GM23248 (cell line): ENCODE results near the gene MYMK. TPM values are rescaled to one million over a fixed set of nuclear protein-coding genes. Genes with fewer than 3 reads are reported as not detected.

Source experiments
- DNase-seq: peaks from one replicate; pipeline ENCODE4 v3.0.0-alpha.2; 2015
- H2AFZ ChIP-seq: fragments of 200-600 bp; sonication (generic); 2 replicates; pipeline ENCODE4 v1.6.1; 2016; ENCODE audit warnings: antibody characterized with exemption
- H3F3A ChIP-seq: fragments of 200-600 bp; sonication (generic); 2 replicates; pipeline ENCODE4 v1.6.1; 2016; ENCODE audit warnings: mild to moderate bottlenecking, antibody characterized with exemption, mixed run types; ENCODE audit not compliant: insufficient read depth
- H3K27ac ChIP-seq: fragments of 200-600 bp; sonication (generic); 2 replicates; pipeline ENCODE4 v1.5.1; 2016; ENCODE audit warnings: mild to moderate bottlenecking
- H3K27me3 ChIP-seq: fragments of 200-600 bp; sonication (generic); replicated peaks from 2 replicates; pipeline ENCODE4 v1.6.1; 2016; ENCODE audit warnings: mild to moderate bottlenecking; ENCODE audit not compliant: insufficient read depth
- H3K36me3 ChIP-seq: fragments of 200-600 bp; sonication (generic); 2 replicates; pipeline ENCODE4 v1.6.1; 2016; ENCODE audit warnings: low read depth, mild to moderate bottlenecking
- H3K4me1 ChIP-seq: fragments of 200-600 bp; sonication (generic); 2 replicates; pipeline ENCODE4 v1.6.1; 2016; ENCODE audit warnings: mild to moderate bottlenecking; ENCODE audit not compliant: insufficient read depth
- H3K4me2 ChIP-seq: fragments of 200-600 bp; sonication (generic); one replicate; pipeline ENCODE4 v1.6.1; 2016; ENCODE audit warnings: mild to moderate bottlenecking; ENCODE audit not compliant: unreplicated experiment
- H3K4me3 ChIP-seq: fragments of 200-600 bp; sonication (generic); 2 replicates; pipeline ENCODE4 v1.5.1; 2016; ENCODE audit warnings: mild to moderate bottlenecking
- H3K79me2 ChIP-seq: fragments of 200-600 bp; sonication (generic); 2 replicates; pipeline ENCODE4 v1.6.1; 2016; ENCODE audit warnings: mild to moderate bottlenecking; ENCODE audit not compliant: insufficient read depth
- H3K9ac ChIP-seq: fragments of 200-600 bp; sonication (generic); 2 replicates; pipeline ENCODE4 v1.6.1; 2016; ENCODE audit warnings: mild to moderate bottlenecking
- H3K9me2 ChIP-seq: fragments of 200-600 bp; sonication (generic); 2 replicates; pipeline ENCODE4 v1.6.1; 2016; ENCODE audit warnings: mixed run types, mild to moderate bottlenecking, moderate library complexity; ENCODE audit not compliant: insufficient read depth
- H3K9me3 ChIP-seq: fragments of 200-600 bp; sonication (generic); one replicate; pipeline ENCODE4 v1.6.1; 2017; ENCODE audit warnings: low read depth
- H4K20me1 ChIP-seq: fragments of 200-600 bp; sonication (generic); 2 replicates; pipeline ENCODE4 v1.6.0; 2016; ENCODE audit not compliant: insufficient read depth
- EZH2 ChIP-seq: fragments of 200-600 bp; sonication (generic); IDR thresholded peaks from 2 replicates; pipeline ENCODE4 v1.6.1; 2018; ENCODE audit warnings: antibody characterized with exemption, mild to moderate bottlenecking; ENCODE audit not compliant: insufficient read depth, poor library complexity, severe bottlenecking
- EZH2phosphoT487 ChIP-seq: fragments of 200-600 bp; sonication (generic); IDR thresholded peaks from 2 replicates; pipeline ENCODE4 v1.6.1; 2018; ENCODE audit warnings: antibody characterized with exemption, moderate library complexity, mild to moderate bottlenecking, low read depth; ENCODE audit not compliant: insufficient read depth
- WGBS, 2 experiments: methylation state at CpG; one replicate each; pipeline ENCODE4 v1.1.6; 2015 to 2017; ENCODE audit warnings: low lambda C conversion rate in 2 of 2, low coverage in 1 of 2; ENCODE audit errors: missing lambda C conversion rate in 2 of 2; 5-methylcytosine and 5-hydroxymethylcytosine counted together
- in situ Hi-C: fragments of 300-500 bp; cut with MboI; formaldehyde crosslinking; loops from 2 replicates; pipeline ENCODE4 v1.15.0; 2020
- polyA plus RNA-seq: library from polyadenylated mRNA; unstranded; fragments of >200 nt; fragmentation: Nextera tagmentation; extraction: Ambion mirVana; gene quantifications from 2 replicates; pipeline ENCODE4 v1.2.1, GENCODE V29; 2016
- total RNA-seq: library from RNA; depleted of rRNA; stranded (reverse); fragments of >200 nt; shearing (Covaris generic); gene quantifications from 2 replicates; pipeline ENCODE4 v1.2.3, GENCODE V29; 2014

The MYMK gene
- total and polyA plus RNA-seq, 2 experiments from 2014 or later, result not detected

GRCh38 chr9:133495327-133496293, 29.1 kb downstream of the MYMK start:
- no peak for DNase-seq
- Histone ChIP-seq H3K4me1 (no peaks in the 10 kb centered on the region), H3K79me2 (no peaks in the 10 kb centered on the region), H2AFZ (no peak overlapping the region), H3F3A (no peaks in the 10 kb centered on the region), H3K4me3 (no peak overlapping the region), H3K9me2 (no peaks in the 10 kb centered on the region), H3K27me3 (peaks cover 8% of the 10 kb centered on the region), H3K27ac (no peak overlapping the region), H4K20me1 (no peaks in the 10 kb centered on the region), H3K9ac (no peak overlapping the region), H3K36me3 (no peaks in the 10 kb centered on the region), H3K9me3 (no peaks in the 10 kb centered on the region), H3K4me2 (no peak overlapping the region)
- no peak for TF ChIP-seq EZH2phosphoT487
- no peak for TF ChIP-seq EZH2
- WGBS, 2 experiments, result 77 to 82% methylated on average over 19 to 24 of the region's 24 CpGs
- in situ Hi-C loops, result loop anchor here (25.0 kb wide), 1 partner anchor 458 kb away; the partner anchor contains the start of gene GTF3C5

DNA sequence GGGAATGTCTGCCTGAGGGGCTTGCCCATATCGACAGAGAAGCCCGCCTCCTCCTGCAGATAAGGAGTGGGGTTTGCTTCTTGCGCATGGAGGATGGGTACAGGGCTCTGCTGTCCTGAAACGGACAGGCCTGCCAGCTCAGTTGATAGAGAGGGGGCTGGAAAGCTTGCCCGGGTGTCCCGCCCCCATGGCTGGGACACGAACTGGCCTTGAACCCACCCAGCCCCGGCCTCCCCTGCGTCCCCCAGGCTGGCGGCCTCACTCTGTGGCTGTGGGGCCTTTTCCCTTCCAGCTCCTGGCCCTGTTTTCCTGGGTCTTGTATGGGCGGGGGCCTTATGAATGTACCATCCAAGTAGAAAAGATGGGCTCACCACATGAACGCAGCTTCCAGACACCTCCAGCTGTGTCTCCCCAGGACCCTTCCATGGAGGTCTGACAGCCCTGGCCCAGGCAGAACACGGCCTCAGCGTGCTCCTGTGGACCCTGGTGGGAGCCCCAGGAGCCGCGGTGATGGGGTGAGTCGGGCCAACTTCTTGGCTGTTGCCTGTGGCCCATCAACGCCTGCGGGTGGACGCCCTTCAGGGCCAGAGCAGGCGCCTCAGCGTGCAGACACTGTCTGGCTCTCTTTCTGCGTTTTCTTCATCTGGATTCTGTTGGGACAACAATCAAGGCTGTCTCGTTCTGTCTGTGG, 30.0 kb downstream of the MYMK start:
- Histone ChIP-seq H3K9me3 (no peaks in the 10 kb centered on the region), H3K27me3 (peaks cover 16% of the 10 kb centered on the region), H3K79me2 (no peaks in the 10 kb centered on the region), H3K27ac (no peak overlapping the region), H3K4me3 (no peak overlapping the region), H3K36me3 (no peaks in the 10 kb centered on the region), H3K4me2 (no peak overlapping the region), H3F3A (no peaks in the 10 kb centered on the region), H2AFZ (no peak overlapping the region), H3K9ac (no peak overlapping the region), H4K20me1 (no peaks in the 10 kb centered on the region), H3K9me2 (no peaks in the 10 kb centered on the region), H3K4me1 (no peaks in the 10 kb centered on the region)
- in situ Hi-C loops, result loop anchor here (25.0 kb wide), 1 partner anchor 457 kb away; the partner anchor contains the start of gene GTF3C5
- no peak for DNase-seq
- TF ChIP-seq EZH2, result no peak
- TF ChIP-seq EZH2phosphoT487, result no peak
- 15 to 17% methylated on average over 19 to 24 of the region's 24 CpGs for WGBS, 2 experiments

DNA sequence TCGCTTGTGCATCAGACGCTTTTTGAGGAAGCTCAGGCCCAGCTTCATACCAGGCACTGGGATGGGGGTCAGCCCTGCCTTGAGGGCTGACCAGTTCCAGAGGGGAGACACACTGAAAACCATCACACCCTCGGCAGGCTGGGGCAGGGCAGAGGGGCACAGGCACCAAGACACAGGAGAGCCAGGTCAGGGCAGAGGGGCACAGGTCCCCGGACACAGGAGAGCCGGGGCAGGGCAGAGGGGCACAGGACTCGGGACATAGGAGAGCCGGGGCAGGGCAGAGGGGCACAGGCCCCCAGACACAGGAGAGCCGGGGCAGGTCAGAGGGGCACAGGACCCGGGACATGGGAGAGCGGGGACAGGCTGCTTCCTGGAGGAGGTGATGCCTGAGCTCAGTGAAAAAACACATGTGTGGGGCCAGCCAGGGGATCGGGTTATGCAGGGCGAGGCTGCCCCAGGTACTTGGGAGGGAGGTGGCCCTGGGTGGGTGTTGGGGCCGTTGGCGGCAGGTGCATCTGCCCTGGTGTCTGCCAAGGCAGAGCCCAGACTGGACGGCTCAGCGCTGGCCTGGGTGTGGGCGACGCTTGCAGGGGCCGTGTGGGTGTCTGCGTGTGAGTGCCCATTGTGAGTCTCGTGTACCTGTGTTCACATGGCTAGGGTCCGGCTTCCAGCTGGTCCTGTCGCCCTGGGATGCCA, 30.8 kb downstream of the MYMK start:
- TF ChIP-seq EZH2phosphoT487, result no peak
- TF ChIP-seq EZH2, result no peak
- Histone ChIP-seq H3K36me3 (no peaks in the 10 kb centered on the region), H3K9ac (no peak overlapping the region), H3F3A (no peaks in the 10 kb centered on the region), H3K9me3 (no peaks in the 10 kb centered on the region), H4K20me1 (no peaks in the 10 kb centered on the region), H3K4me1 (no peaks in the 10 kb centered on the region), H3K4me2 (no peak overlapping the region), H3K27ac (no peak overlapping the region), H3K9me2 (no peaks in the 10 kb centered on the region), H2AFZ (no peak overlapping the region), H3K79me2 (no peaks in the 10 kb centered on the region), H3K27me3 (peaks cover 18% of the 10 kb centered on the region), H3K4me3 (no peak overlapping the region)
- in situ Hi-C loops, result loop anchor here (25.0 kb wide), 1 partner anchor 457 kb away; the partner anchor contains the start of gene GTF3C5
- WGBS, 2 experiments, result 82 to 88% methylated on average over 17 to 23 of the region's 23 CpGs
- no peak for DNase-seq

DNA sequence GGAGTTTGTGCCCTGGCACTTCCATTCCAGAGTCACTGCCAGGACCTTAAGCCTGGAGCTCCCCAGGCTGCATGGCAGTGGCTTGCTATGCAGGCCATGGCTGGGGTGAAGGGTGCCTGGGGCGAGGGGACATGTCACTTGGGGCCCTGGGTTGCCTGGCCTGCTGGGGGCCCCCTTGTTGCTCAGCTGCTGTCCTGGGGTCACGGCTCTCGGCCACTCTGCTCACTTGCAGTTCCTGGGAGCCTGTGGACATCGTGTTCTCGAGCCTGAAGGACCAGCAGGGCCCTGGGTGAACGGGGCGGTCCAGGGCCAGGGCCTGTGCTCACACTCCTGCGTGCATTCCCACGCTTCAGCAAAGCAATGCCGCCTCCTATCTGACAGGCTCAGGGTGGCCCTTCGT, 31.3 kb downstream of the MYMK start:
- Histone ChIP-seq H3K36me3 (no peaks in the 10 kb centered on the region), H3K27me3 (peaks cover 18% of the 10 kb centered on the region), H3K4me2 (no peak overlapping the region), H3K9me3 (no peaks in the 10 kb centered on the region), H3K9ac (no peak overlapping the region), H3K27ac (no peak overlapping the region), H2AFZ (no peak overlapping the region), H3K4me1 (no peaks in the 10 kb centered on the region), H3F3A (no peaks in the 10 kb centered on the region), H4K20me1 (no peaks in the 10 kb centered on the region), H3K79me2 (no peaks in the 10 kb centered on the region), H3K4me3 (no peak overlapping the region), H3K9me2 (no peaks in the 10 kb centered on the region)
- 67 to 75% methylated on average over 7 to 11 of the region's 11 CpGs for WGBS, 2 experiments
- in situ Hi-C loops, result loop anchor here (25.0 kb wide), 1 partner anchor 456 kb away; the partner anchor contains the start of gene GTF3C5
- TF ChIP-seq EZH2 (no peak), EZH2phosphoT487 (no peak)
- no peak for DNase-seq
